HepG2 (cell line): ENCODE data around the gene C9orf85. TPM values are rescaled to one million over a fixed set of nuclear protein-coding genes. Genes with fewer than 3 reads are reported as not detected.

ENCODE experiments used
- ATAC-seq: fragments of 200-7000 bp; cut with Tn5 transposase; 3 replicates; pipeline ENCODE4 v1.9.1; 2020; ENCODE audit warnings: mild to moderate bottlenecking, moderate library complexity
- BruUV-seq: library from RNA; stranded (reverse); fragments of 400-500 nt; replicated peaks from 2 replicates; lab custom pipeline; 2021; lab: Mats Ljungman, UMichigan
- CTCF ChIA-PET: fragments of 300-600 bp; formaldehyde crosslinking; extraction: SDS; loops from one replicate; lab custom pipeline; 2021; ENCODE audit warnings: low total read pairs, inconsistent platforms, low intra/inter-chr PET ratio; lab: Yijun Ruan, JAX
- POLR2A ChIA-PET: fragments of 350-600 bp; sonication (Branson Sonifier 250); formaldehyde crosslinking; loops from one replicate; lab custom pipeline; 2020; ENCODE audit warnings: antibody characterized with exemption, inconsistent platforms; lab: Yijun Ruan, JAX
- DNase-seq: peaks from one replicate; pipeline ENCODE4 v3.0.0-alpha.2; 2015; ENCODE audit warnings: low spot score
- FAIRE-seq: peaks from 3 replicates; lab custom pipeline; 2011; peaks lifted over from hg19 to GRCh38; lab: Jason Lieb, UNC
- H2AFZ ChIP-seq: one replicate; pipeline ENCODE4 v1.6.1; 2011; ENCODE audit warnings: low read length, inconsistent platforms
- H3K27ac ChIP-seq: fragments of 300-600 bp; 3 replicates; pipeline ENCODE4 v1.8.0; 2011; ENCODE audit warnings: mixed run types, mild to moderate bottlenecking, mixed read lengths, low read length, inconsistent platforms; ENCODE audit not compliant: insufficient read depth; ENCODE audit errors: extremely low read length
- H3K27me3 ChIP-seq, 2 experiments: fragments of 200-600 bp in 1 of 2; 2 replicates in 1 of 2; 3 replicates in 1 of 2; pipeline versions ENCODE4 v1.6.0 to v1.8.0; 2011; ENCODE audit warnings: low read length in 2 of 2, mild to moderate bottlenecking in 2 of 2, moderate library complexity in 2 of 2, inconsistent platforms in 1 of 2; ENCODE audit not compliant: insufficient read depth in 2 of 2, control insufficient read depth in 1 of 2
- H3K36me3 ChIP-seq, 2 experiments: fragments of 200-600 bp in 1 of 2; replicated peaks in 1 of 2; 2 replicates in 1 of 2; 3 replicates in 1 of 2; pipeline versions ENCODE4 v1.5.1 to v1.8.0; 2011; ENCODE audit warnings: low read length in 2 of 2, inconsistent platforms in 1 of 2; ENCODE audit not compliant: insufficient read depth in 2 of 2, control insufficient read depth in 1 of 2
- H3K4me1 ChIP-seq: 2 replicates; pipeline ENCODE4 v1.5.1; 2012; ENCODE audit warnings: low read length, inconsistent platforms; ENCODE audit not compliant: insufficient read depth
- H3K4me2 ChIP-seq: 2 replicates; pipeline ENCODE4 v1.6.0; 2011; ENCODE audit warnings: low read depth, low read length, inconsistent platforms
- H3K4me3 ChIP-seq, 3 experiments: fragments of 200-600 bp in 1 of 3; sonication (generic), shearing (Covaris generic) in 1 of 3; replicated peaks in 1 of 3; 2 replicates each; pipeline ENCODE4 v1.5.1; 2011 to 2016; ENCODE audit warnings: low read length in 3 of 3, inconsistent platforms in 2 of 3, low read depth in 2 of 3, mild to moderate bottlenecking in 2 of 3, control low read depth in 1 of 3, mixed read lengths in 1 of 3; ENCODE audit not compliant: insufficient read depth in 1 of 3
- H3K79me2 ChIP-seq: one replicate; pipeline ENCODE4 v1.6.1; 2011; ENCODE audit warnings: low read length, inconsistent platforms; ENCODE audit not compliant: insufficient read depth
- H3K9ac ChIP-seq: 2 replicates; pipeline ENCODE4 v1.6.0; 2011; ENCODE audit warnings: mild to moderate bottlenecking, low read depth, low read length, inconsistent platforms; ENCODE audit not compliant: insufficient read depth
- H3K9me3 ChIP-seq: 2 replicates; pipeline ENCODE4 v1.5.1; 2012; ENCODE audit warnings: mild to moderate bottlenecking, low read length
- H4K20me1 ChIP-seq: 2 replicates; pipeline ENCODE4 v1.6.0; 2011; ENCODE audit warnings: inconsistent platforms, mild to moderate bottlenecking, low read length, moderate library complexity; ENCODE audit not compliant: insufficient read depth
- ARID3A ChIP-seq: IDR thresholded peaks from 2 replicates; pipeline ENCODE4 v1.6.1; 2012; ENCODE audit warnings: low read depth, low read length, improper control_type of control experiment
- EEA1 ChIP-seq: sonication (generic); formaldehyde crosslinking; IDR thresholded peaks from 2 replicates; pipeline ENCODE4 v1.5.1; 2020; ENCODE audit warnings: mild to moderate bottlenecking, missing genetic modification reagents, borderline replicate concordance
- ELK4 ChIP-seq: sonication (generic); formaldehyde crosslinking; IDR thresholded peaks from 2 replicates; pipeline ENCODE4 v1.9.0; 2021; ENCODE audit warnings: missing genetic modification reagents, borderline replicate concordance
- FOSL1 ChIP-seq: sonication (generic); formaldehyde crosslinking; IDR thresholded peaks from 2 replicates; pipeline ENCODE4 v1.9.0; 2021; ENCODE audit warnings: missing genetic modification reagents, borderline replicate concordance
- FOXO1 ChIP-seq: sonication (generic); formaldehyde crosslinking; IDR thresholded peaks from 2 replicates; pipeline ENCODE4 v1.4.0; 2020; ENCODE audit warnings: missing genetic modification reagents
- FOXO4 ChIP-seq: sonication (generic); formaldehyde crosslinking; conservative IDR thresholded peaks from 2 replicates; pipeline ENCODE4 v1.8.1; 2023; ENCODE audit warnings: missing genetic modification reagents
- SAFB2 ChIP-seq: sonication (generic); formaldehyde crosslinking; IDR thresholded peaks from 2 replicates; pipeline ENCODE4 v1.5.1; 2020; ENCODE audit warnings: missing genetic modification reagents, low read depth, mild to moderate bottlenecking, borderline replicate concordance
- TAF1 ChIP-seq: sonication (generic); formaldehyde crosslinking; IDR thresholded peaks from 2 replicates; pipeline ENCODE4 v1.4.0; 2020; ENCODE audit warnings: missing genetic modification reagents
- ZFP41 ChIP-seq: sonication (generic); formaldehyde crosslinking; IDR thresholded peaks from 2 replicates; pipeline ENCODE4 v1.4.0; 2020; ENCODE audit warnings: mild to moderate bottlenecking, missing genetic modification reagents, borderline replicate concordance
- ZNF337 ChIP-seq: sonication (generic); formaldehyde crosslinking; IDR thresholded peaks from 2 replicates; pipeline ENCODE4 v1.5.1; 2020; ENCODE audit warnings: missing genetic modification reagents, low read depth, mild to moderate bottlenecking, borderline replicate concordance
- ZNF724P ChIP-seq: sonication (generic); formaldehyde crosslinking; IDR thresholded peaks from 2 replicates; pipeline ENCODE4 v1.8.0; 2022; ENCODE audit warnings: missing genetic modification reagents, borderline replicate concordance
- ZNF781 ChIP-seq: sonication (generic); formaldehyde crosslinking; IDR thresholded peaks from 2 replicates; pipeline ENCODE4 v1.5.1; 2020; ENCODE audit warnings: borderline replicate concordance, mild to moderate bottlenecking, missing genetic modification reagents; ENCODE audit errors: not compliant biosample characterization
- ZNF879 ChIP-seq: sonication (generic); formaldehyde crosslinking; IDR thresholded peaks from 2 replicates; pipeline ENCODE4 v1.8.1; 2023; ENCODE audit warnings: missing genetic modification reagents
- ZSCAN20 ChIP-seq: sonication (generic); formaldehyde crosslinking; IDR thresholded peaks from 2 replicates; pipeline ENCODE4 v1.4.0; 2020; ENCODE audit warnings: missing genetic modification reagents, mild to moderate bottlenecking, borderline replicate concordance
- WGBS: methylation state at CpG from one replicate; pipeline ENCODE4 v1.1.6; 2017; ENCODE audit warnings: low lambda C conversion rate; 5-methylcytosine and 5-hydroxymethylcytosine counted together
- in situ Hi-C: cut with HindIII; loops from 2 replicates; pipeline ENCODE4 v1.10.0; 2017; ENCODE audit warnings: low pct_unique_long_range_greater_than_20kb; ENCODE audit not compliant: extremely low pct_ligation_motif_present
- intact Hi-C: fragments of 100-400 bp; cut with micrococcal nuclease; formaldehyde crosslinking; loops from one replicate; pipeline ENCODE4 v1.10.0; 2022; ENCODE audit not compliant: unreplicated experiment
- polyA plus RNA-seq, 8 experiments: library from polyadenylated mRNA; depleted of rRNA in 3 of 8; stranded (reverse) in 7 of 8; unstranded in 1 of 8; fragments of >200 nt; fragmentation: Illumina TruSeq in 4 of 8; extraction: Trizol in 4 of 8; gene quantifications; 2 replicates each; pipeline versions ENCODE4 v1.2.1 to v1.2.3, GENCODE V29; 2011 to 2016; ENCODE audit warnings: low read depth in 4 of 8, missing spikeins in 1 of 8, mixed read lengths in 1 of 8; ENCODE audit not compliant: insufficient read depth in 1 of 8
- total RNA-seq, 5 experiments: library from RNA; depleted of rRNA; stranded (reverse); fragments of >200 nt; fragmentation: Illumina TruSeq; extraction: Trizol; gene quantifications; 2 replicates each; pipeline ENCODE4 v1.2.3, GENCODE V29; 2016; ENCODE audit warnings: low read depth in 1 of 5
- TF ChIP-seq, protein P1 (sequence below): fragments of 450-650 bp; IDR thresholded peaks from 2 replicates; pipeline ENCODE4 v1.6.1; 2016
- TF ChIP-seq, protein P2 (sequence below): sonication (generic); formaldehyde crosslinking; conservative IDR thresholded peaks from 2 replicates; pipeline ENCODE4 v1.5.0; 2020; ENCODE audit warnings: missing genetic modification reagents

Gene C9orf85
- total and polyA plus RNA-seq, 2 of the 13 experiments (the other 11 are each of a cell fraction or from before 2014, with no cell fraction given): 9.9 to 13.9 TPM

- TF ChIP-seq, protein P1, sequence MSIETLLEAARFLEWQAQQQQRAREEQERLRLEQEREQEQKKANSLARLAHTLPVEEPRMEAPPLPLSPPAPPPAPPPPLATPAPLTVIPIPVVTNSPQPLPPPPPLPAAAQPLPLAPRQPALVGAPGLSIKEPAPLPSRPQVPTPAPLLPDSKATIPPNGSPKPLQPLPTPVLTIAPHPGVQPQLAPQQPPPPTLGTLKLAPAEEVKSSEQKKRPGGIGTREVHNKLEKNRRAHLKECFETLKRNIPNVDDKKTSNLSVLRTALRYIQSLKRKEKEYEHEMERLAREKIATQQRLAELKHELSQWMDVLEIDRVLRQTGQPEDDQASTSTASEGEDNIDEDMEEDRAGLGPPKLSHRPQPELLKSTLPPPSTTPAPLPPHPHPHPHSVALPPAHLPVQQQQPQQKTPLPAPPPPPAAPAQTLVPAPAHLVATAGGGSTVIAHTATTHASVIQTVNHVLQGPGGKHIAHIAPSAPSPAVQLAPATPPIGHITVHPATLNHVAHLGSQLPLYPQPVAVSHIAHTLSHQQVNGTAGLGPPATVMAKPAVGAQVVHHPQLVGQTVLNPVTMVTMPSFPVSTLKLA: no peak
Observed at GRCh38 chr9:71896761-71897160, 14.7 kb upstream of the C9orf85 start (continued).

DNA sequence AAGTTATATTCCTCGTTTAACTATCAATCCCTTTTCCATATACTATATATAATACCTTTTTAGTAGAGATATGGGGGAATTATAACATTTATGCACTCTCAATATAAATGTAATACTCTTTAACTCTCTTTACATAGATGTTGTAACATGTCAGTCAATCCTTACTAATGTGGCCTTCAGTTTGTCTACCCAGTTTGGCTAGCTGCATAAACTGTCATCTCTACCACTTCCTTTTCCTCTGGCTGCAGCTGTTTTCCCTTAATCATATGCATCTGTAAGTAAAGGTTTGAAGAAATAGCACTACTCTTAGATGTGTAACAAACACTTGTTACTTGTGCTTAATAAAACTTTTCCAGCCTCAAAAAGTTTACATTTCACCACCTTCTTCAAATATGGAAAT, 13.9 kb upstream of the C9orf85 start:
- H4K20me1 ChIP-seq: peaks cover 3% of the 10 kb centered on the region; the same call in 1 of the 2 replicates
- no peak overlapping the region for H3K4me3 ChIP-seq
- TF ChIP-seq ELK4 (CRISPR knock-in tag): no peak
- TF ChIP-seq ZNF879 (CRISPR knock-in tag): no peak
- no peak for TF ChIP-seq ZSCAN20
- TF ChIP-seq ZNF724P (CRISPR knock-in tag): no peak
- TF ChIP-seq ARID3A: no peak
- TF ChIP-seq FOXO4 (CRISPR knock-in tag): no peak
- TF ChIP-seq ZNF337 (CRISPR knock-in tag): no peak
- TF ChIP-seq EEA1 (CRISPR knock-in tag): no peak
- TF ChIP-seq FOSL1: no peak
- TF ChIP-seq FOXO1 (CRISPR knock-in tag): no peak
- TF ChIP-seq SAFB2: no peak
- no peak for TF ChIP-seq ZFP41 (CRISPR knock-in tag)
- TF ChIP-seq, protein P2, sequence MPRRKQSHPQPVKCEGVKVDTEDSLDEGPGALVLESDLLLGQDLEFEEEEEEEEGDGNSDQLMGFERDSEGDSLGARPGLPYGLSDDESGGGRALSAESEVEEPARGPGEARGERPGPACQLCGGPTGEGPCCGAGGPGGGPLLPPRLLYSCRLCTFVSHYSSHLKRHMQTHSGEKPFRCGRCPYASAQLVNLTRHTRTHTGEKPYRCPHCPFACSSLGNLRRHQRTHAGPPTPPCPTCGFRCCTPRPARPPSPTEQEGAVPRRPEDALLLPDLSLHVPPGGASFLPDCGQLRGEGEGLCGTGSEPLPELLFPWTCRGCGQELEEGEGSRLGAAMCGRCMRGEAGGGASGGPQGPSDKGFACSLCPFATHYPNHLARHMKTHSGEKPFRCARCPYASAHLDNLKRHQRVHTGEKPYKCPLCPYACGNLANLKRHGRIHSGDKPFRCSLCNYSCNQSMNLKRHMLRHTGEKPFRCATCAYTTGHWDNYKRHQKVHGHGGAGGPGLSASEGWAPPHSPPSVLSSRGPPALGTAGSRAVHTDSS (CRISPR knock-in tag): no peak
- no peak for TF ChIP-seq TAF1
- no peak for TF ChIP-seq ZNF781
- H3K79me2 ChIP-seq: peaks cover 91% of the 10 kb centered on the region
- no peak overlapping the region for H3K4me2 ChIP-seq
- no peaks in the 10 kb centered on the region for H3K9me3 ChIP-seq
- H3K9ac ChIP-seq: no peak overlapping the region
- ChIA-PET CTCF (no interaction called here), POLR2A (interaction anchor here (1.5 kb wide), 1 partner anchor 14 kb away, joined by 3 read pairs; the partner anchor contains the start of genes ABHD17B and C9orf85)
- peaks cover 8% of the 10 kb centered on the region for H3K4me1 ChIP-seq
- no peak for ATAC-seq
- H3K36me3 ChIP-seq: peaks cover 0 to 2% of the 10 kb centered on the region in 2 experiments; a peak in 1 of 5 replicates
- no peak overlapping the region for H2AFZ ChIP-seq
- DNase-seq: no peak
- FAIRE-seq: no peak
- WGBS: 98% methylated on average over 1 of the region's 1 CpG
- no TSS peak for BruUV-seq
- H3K27me3 ChIP-seq: no peaks in the 10 kb centered on the region
- intact Hi-C loops (no loop called here), in situ Hi-C loops (no loop called here)
- no peak overlapping the region for H3K27ac ChIP-seq
